Activated CD4-positive, CD25-positive, alpha-beta regulatory T cell (primary cell): ENCODE measurements around the gene RADIL.

Source experiments
- DNase-seq, 4 experiments: peaks; one replicate each; lab custom pipeline; 2025; lab: John Stamatoyannopoulos, UW

Gene RADIL

GRCh38 chr7:4883033-4883371, 514 bp downstream of the RADIL start:
- DNase-seq = no peak

DNA sequence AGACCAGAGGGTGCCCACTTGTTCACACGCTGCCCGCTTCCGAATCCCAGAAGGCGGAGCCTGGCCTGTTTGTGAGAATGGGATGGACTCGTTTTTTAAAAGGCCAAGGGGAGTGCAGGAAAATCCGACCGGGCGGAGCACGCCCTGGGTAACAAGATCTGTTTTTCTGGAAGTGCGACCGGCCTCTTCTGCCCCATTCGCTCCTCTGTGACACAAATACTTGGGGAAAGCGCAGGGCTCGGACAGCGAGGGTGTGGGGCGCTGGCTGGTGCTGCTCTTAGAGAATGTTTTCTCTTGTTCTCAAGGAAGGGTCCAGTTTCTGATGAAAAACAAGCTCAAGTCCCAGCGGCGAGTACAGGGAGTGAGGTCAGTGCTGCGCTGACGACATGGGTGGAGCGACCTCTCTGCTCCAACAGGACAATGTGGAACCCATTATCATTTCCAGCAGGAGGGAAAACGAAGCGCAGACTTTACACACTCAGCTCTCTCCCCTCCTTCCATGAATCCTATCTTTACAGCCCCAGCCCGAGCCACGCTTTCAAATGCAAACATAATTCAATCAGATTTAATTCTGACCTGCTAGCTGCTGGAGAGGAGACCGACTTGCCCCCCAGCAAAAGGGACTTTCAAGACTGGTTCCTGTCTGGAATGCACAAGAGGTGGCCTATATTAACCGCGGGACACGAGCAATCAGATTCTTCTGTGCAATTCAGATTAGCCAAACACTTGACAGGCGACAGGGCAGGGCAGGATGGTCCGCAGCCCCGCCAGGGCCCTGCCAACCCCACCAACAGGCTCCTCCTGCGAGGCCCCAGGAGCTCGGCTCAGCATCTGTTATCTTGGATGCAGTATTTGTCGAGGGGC, 1.1 kb downstream of the RADIL start:
- no peak for DNase-seq

DNA sequence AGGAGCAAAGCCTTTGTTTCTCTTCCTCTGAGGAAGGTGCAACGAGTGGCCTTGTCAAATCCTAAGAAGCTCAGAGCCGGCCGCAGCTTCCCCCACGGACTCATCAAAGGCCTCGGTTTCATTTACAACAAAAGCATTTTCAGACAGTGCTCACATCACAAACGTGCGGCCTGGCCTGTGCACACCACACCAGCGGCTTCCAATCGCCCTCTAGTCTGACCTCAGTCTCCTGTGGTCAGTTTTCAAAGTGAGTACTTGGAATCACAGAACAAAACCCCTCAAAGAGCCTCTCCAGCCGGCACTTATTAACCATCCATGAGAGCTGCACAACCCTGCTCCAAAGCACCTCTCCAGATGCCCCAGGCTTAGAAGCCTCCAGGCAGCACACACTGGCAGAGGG, 3.3 kb downstream of the RADIL start:
- no peak for DNase-seq

GRCh38 chr7:4879396-4880081, 4.0 kb downstream of the RADIL start:
- no peak for DNase-seq

DNA sequence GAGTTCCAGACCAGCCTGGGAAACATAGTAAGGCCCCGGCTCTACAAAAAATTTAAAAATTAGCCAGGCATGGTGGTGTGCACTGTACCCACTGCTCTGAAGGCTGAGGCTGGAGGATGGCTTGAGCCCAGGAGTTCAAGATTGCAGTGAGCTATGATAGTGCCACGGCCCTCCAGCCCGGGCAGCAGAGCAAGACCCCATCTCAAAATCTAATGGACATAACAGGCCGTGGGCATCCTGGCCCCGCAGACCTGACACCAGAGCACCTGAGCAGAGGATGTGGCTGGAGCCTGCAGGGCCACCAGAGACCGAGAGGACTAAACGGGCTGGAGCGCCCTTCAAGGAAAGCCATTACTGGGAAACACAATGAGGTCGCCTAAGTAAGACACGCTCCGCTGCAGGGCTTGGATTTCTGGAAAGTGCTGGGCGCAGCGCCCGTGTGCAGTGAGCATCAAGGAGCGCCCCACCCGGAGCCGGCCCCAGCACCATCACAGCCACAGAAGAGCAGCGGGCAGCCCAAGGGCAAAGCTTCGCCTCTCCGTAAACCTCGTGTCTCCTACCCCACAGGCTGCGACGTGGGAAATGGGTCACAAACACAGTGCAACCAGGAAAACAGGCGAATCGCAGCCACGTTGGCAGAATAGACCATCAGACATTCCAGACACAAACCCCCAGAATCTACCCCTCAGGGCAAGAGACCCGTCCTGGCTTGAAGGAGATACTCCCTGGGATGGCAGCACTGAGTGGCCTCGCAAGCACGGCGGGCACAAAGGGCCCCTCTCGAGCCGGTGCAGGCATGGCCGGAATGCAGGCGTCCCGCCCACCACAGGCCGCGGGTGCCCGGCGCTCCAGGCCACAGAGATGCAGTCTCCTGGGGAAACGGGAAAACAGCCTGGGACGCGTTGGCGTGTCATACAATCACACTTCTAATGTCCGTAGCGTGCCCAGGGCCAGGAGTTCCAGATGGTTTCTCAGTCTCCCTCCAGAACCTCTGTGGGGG, 4.9 kb downstream of the RADIL start:
- DNase-seq = no peak

DNA sequence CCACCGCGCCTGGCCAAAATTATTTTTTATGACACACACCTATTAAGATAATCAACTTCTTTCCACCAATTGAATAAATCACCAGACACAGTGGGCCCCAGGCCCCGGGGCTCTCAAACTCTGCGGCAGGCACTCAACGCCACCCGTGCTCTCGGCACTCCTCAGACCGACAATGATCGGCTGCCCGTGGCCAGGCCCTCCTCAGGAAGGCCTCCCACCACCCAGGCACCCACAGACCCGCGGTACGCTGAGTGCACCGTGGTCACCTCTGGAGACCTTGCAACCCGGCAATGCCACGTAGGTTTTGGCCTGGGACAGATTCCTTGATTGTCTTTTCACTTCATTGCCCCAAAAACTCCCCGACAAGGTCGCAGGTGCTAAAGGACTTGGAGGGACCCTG, 6.9 kb downstream of the RADIL start:
- DNase-seq = no peak

- no peak for DNase-seq
These were observed 8.1 kb downstream of the RADIL start for GRCh38 chr7:4875391-4875790.

- DNase-seq = no peak
These were observed 10.2 kb downstream of the RADIL start for GRCh38 chr7:4873071-4873944.

DNA sequence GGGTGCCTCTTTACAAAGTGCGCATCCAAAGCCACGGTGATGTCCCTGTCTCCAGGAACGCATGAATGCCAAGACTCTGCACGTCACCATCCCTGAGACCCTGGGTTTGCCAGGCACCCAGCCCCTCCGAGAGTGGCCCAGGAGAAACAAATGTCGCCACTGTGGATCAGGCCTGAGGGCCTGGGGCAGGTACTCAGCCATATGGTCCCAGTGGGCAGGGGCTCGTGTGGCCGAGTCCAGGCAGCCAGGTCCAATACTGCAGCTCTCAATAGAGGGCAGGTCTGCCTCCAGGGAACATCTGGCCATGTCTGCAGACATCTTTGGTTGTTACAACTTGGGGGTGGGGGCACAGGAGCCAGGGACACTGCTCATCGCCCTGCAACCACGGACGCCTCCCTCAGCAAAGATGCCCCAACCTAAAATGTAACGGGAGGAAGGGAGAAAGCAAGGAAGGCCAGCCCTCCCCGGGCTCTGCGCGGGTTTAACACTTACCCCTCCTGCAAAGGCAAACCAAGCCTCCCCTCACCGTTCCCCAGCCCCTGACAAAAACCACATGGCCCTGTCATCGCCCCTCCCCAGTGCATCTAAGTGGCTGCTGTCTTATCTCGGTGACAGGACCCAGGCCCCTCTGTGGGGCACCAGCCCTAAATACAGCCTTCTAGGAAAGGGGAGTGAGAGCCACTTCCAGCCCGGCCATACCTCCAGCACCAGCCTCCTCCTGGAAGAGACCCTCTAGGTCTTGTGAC, 11.4 kb downstream of the RADIL start:
- DNase-seq = no peak

DNA sequence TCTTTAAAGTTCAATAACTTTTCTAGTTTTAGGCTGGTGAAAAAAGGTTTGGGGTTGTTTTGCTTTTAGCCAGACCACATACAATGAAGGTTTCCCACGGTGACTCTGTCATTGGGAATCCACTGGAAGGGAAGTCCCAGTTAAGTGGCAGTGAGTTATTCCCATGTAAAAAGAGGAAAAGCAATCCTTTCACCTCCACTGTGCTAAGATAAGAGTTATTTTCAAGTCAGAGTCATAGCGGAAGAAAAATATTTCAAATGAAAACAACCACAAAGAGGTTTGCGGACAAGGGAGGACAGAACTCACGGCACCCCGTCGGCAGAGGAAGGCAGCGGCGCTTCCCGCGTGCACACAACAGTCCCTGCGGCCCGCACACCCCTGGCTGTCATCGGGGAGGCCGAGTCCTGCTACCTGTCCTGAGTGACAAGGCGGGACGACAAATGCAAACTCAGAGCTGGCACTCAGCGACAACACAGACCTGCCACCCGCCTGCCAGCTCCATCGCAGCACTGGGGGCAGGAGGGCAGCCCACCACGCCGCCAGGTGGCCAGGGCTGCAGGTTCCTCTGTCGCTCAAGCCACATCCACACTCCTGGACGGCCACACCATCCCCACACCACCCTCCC, 12.3 kb downstream of the RADIL start:
- DNase-seq = no peak

- no peak for DNase-seq
These were observed 15.0 kb downstream of the RADIL start for GRCh38 chr7:4868493-4868892.

DNA sequence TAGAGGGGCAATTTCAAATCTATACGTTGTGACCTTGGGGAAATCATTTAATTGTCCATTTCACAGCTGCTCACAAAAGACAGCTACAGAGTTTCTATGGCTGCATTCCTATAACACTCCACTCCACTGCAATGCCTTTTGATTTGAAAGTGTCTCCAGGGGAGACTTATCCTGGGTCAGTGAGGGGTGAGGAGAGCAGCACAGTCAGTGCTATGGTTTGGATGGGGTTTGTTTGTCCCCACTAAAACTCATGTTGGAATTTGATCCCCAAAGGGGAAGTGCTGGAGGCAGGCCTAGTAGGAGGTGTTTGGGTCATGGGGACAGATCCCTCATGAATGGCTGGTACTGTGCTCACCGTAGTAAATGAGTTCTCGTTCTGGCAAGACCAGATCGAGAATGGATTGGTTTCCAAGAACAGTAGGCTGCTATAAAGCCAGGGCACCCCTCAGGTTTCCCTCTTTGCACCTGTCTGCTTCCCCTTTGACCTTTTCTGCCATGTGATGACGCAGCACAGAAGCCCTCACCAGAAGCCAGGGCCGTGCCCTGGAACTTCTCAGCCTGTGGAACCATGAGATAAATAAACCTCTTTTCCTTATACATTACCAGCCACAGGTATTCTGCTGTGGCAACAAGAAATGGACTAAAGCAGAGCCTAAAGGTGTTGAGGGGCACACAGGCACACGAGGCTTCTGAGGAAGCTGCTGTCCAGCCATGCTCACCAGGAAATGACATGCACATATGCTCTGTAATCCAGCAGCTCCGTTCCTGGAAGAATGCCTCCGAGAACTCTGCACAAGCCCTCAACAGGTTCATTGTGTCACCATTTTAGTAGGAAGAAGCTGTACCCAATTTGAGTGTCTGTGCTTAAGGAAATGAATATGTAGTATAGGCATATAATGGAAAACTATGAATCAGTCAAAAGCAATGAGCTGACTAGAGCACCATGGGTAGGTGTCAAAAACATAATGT, 16.7 kb downstream of the RADIL start:
- no peak for DNase-seq

GRCh38 chr7:4862156-4862555, 21.4 kb downstream of the RADIL start:
- no peak for DNase-seq

DNA sequence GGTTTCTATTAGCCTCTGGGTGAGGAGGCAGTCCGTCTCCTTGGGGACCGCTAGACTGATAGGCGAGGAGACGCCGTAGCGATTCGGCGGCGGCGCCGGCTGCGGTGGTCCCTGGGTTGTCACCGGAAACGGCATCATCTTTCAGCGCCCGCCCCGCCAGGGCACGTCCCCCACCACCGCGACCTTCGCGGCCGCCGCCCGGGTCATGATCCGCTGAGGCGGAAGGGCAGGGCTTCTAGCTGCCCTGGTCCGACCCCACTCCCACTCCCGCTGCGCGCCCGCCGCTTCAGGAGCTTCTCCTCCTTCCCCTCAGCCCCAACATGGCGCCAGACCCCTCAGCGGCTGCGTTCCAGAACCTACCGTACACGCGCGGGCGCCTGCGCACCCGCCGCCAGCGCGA, 21.8 kb downstream of the RADIL start, which contains the start of gene PAPOLB:
TSS of gene PAPOLB (minus strand) at position 358 of the 400 bp plus-strand sequence. CDS start at position 138, 220 bp downstream.
- DNase-seq = no peak

GRCh38 chr7:4861227-4861626, 22.3 kb downstream of the RADIL start:
- DNase-seq = no peak

DNA sequence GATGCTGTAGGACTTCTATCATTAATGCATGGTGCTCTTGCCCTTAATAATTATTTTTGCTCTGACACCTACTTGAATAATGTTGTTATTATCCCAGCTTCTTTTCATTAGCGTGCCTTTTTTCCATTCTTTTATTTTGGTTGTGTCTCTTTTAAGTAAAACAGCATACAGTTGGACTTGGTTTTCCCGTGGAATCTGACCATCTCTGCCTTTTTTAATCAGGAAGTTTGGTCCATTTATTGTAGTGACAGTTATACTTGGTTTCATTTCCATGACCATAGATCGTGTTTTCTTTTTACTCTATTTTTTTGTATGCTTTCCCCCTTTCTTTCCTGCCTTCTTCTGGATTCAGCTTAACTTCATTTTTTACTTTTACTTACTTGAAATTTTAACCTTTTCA, 26.3 kb downstream of the RADIL start:
- no peak for DNase-seq

- DNase-seq = no peak
These were observed 27.0 kb downstream of the RADIL start for GRCh38 chr7:4856336-4857057.

GRCh38 chr7:4854916-4855315, 28.6 kb downstream of the RADIL start:
- DNase-seq = no peak
